HG03095 (cell line): ENCODE measurements around the gene GLT8D1.
"Not testable (repeated sequence)": the region's sequence is repeated elsewhere in the genome, so short reads cannot be mapped to it uniquely, and the experiment has no call there.

Experiments
- ATAC-seq: cut with Tn5 transposase; IDR thresholded peaks from one replicate; pipeline ENCODE4 v1.9.1; 2021; ENCODE audit warnings: moderate library complexity; ENCODE audit not compliant: unreplicated experiment

The GLT8D1 gene

GRCh38 chr3:52681596-52681995 lies 24.0 kb downstream of the GLT8D1 start:
- ATAC-seq = no peak

DNA sequence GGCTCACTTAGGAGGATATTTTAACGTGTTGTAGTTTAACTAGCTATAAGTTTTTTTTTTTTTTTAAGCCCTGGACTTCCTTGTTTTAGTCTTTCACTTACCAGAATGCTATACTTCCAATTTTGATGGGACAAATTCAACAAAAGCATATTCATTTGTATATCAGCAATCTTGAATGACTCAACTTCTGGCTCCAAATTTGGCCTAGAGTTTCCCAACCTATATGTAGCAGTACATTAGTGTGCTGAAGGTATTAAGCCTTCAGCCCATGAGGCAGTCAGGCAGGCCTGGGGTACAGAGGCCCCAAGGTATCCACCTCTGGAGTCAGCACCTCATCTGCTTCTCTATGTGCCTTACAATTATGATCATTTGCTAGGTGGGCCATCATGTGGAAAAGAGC lies 25.8 kb downstream of the GLT8D1 start:
- ATAC-seq = no peak

GRCh38 chr3:52679199-52679538 lies 26.4 kb downstream of the GLT8D1 start:
- no peak for ATAC-seq

GRCh38 chr3:52678265-52679198 lies 27.1 kb downstream of the GLT8D1 start:
- no peak for ATAC-seq

GRCh38 chr3:52676201-52676600 lies 29.4 kb downstream of the GLT8D1 start:
- not testable (repeated sequence) for ATAC-seq

GRCh38 chr3:52671676-52672075 lies 33.9 kb downstream of the GLT8D1 start:
- ATAC-seq = no peak

DNA sequence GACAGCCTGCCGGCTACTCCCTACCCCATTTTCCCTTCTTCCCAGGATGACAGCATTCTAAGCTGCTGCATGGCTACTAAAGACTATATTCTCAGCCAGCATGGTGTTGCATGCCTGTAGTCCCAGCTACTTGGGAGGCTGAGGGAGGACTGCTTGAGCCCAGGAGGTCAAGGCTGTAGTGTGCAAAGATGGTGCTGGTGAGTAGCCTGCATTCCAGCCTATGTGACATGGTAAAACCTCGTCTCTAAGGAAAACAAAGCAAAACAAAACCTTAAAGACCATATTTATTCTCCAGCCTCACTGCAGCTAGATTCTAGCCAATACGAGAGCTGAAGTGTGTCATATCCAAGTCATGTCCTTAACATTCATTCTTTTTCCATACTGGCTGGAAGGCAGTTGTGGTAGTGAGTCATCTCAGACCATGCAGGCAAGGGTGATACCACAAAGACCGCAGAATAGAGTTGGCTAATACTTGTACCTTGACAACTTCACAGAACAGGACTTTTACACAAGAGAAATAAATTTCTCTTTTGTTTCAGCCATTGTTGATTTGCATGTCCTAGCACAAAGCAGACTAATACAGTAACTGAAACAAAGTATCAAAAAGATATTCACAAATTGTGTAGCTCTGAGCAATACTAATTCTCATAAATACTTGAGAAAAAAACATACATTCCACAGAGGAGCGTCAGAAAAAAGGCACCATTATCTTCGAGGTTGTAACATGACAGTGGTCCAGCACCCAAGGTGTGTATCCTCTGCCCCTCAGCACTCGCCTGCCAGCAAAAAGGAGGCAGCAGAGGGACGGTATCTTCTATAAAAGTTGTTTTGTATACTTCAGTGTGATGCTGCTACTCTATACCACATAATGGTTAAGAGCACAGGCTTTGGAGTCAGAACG lies 34.7 kb downstream of the GLT8D1 start:
- peak; percentile 79 for ATAC-seq

DNA sequence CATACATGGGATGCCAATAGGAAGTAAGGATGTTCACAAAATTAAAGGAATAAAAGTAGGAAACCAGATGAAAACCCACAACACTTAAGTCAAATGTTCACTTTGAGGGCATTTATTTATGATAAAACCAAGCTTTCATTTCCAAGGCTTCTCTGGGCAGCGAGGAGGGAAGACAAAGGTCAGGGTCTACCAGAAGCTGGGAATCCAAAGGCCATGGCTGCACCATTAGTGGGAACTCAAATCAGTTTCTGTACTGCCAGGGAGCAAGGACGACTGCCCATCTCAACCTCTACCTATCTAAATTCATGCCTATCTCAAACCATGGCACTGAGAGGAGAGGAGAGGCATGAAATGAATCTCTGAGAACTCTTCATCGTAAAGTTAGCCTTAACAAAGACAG lies 42.5 kb downstream of the GLT8D1 start:
- ATAC-seq = no peak

DNA sequence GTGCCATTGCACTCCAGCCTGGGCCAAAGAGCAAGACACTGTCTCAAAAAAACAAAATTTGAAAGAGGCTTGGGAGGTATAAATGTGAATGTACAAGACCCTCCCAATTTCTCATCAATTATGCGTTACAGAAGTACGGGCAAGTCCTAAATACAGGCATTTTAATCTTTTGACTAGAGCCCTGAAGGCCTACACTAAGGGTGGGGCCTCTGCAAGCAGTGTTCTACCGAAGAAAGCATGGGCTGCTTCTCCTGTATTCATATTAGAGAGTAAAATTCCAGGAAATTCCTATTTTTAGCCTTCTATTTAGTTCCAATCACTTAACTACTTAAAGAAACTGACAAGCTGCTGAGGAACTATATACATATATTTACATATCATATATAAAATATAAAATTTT lies 45.5 kb downstream of the GLT8D1 start:
- no peak for ATAC-seq

DNA sequence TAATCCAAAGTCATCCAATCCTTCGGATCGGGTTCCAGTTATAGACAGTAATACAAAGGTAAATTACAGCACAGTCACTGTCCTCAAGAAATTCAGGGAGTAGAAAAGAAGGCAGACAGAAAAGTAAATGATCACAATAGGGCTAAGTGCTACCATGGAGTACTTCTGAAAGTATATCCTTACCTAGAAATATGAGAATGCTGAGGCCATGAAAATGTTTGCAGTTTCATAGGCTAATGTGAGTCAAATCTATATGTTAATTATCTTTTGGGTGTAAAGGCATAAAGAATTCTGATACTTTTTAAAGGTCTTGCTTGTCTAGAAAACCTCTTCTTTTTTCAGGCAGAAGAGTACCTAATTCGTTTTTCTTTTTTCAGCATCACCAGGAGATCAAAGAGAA lies 49.7 kb downstream of the GLT8D1 start:
- no peak for ATAC-seq

DNA sequence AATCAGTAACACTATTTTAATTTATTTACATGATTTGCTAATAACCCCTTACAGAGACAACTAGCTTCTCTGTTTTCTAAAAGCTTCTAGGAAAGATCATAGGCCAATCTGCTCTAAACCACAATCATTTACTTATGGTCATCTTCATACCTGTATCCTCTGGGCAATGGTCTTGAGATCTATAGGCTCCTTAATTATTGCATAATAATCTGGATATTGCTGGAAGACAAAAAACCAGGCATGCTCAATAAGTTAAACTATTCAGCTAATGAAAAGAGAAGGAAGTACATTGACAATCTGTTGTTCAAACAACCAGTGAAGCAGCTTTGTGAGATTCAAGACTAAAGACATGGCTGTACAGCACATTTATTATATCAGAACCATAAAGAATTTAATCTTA lies 54.0 kb downstream of the GLT8D1 start:
- no peak for ATAC-seq

DNA sequence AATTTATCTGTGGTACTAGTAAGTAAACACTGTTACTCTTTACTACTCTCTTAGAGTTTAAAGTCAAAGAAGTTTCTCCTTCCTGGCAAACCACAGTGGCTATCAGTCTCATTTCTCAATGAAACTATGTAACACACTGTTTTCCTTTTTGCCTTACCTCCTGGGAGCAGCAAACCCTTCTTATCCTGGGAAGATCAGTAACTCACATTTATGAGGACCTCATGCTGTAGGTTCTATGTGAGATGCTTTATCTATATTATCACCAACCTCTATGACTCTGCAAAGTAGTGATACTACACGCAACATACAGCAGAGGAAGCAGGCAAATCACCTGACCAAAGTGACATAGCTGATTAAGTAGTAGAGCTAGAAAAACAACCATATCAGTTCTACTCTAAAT lies 55.2 kb downstream of the GLT8D1 start:
- ATAC-seq = no peak

GRCh38 chr3:52649461-52650210 lies 56.0 kb downstream of the GLT8D1 start:
- no peak for ATAC-seq

DNA sequence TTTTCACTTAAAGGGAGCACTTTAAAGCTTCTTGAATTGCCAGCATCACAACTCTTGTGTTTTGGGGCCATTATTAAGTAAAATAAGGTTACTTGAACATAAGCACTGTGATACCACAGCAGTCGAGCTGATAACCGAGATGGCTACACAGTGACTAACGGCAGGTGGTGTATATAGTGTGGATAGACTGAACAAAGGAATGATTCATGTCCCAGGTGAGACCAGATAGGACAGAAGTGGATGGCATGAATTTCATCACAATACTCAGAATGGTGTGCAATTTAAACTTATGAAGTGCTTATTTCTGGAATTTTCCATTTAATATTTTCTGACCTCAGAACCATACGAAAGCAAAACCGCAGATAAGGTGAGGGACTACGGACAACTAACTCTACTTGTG lies 60.0 kb downstream of the GLT8D1 start:
- no peak for ATAC-seq
